Right atrium auricular region (tissue), 2 donors: Measurements from ENCODE around the gene LCA5. TPM values are rescaled to one million over a fixed set of nuclear protein-coding genes. Genes with fewer than 3 reads are reported as not detected.

Experiments
- DNase-seq: peaks from one replicate; pipeline ENCODE4 v3.0.0-alpha.2; 2019; ENCODE audit warnings: low spot score
- H3K27ac ChIP-seq, 2 donors: fragments of 200-600 bp; sonication (generic); 1 replicate in 1 of 2; 2 replicates in 1 of 2; pipeline ENCODE4 v1.5.1; 2016 to 2019
- H3K27me3 ChIP-seq, 2 donors: fragments of 200-600 bp; sonication (generic); one replicate each; pipeline versions ENCODE4 v1.5.1 to v1.6.0; 2017 to 2019
- H3K36me3 ChIP-seq: fragments of 200-600 bp; sonication (generic); one replicate; pipeline ENCODE4 v1.5.1; 2016
- H3K4me1 ChIP-seq, 2 donors: fragments of 200-600 bp; sonication (generic); one replicate each; pipeline versions ENCODE4 v1.5.1 to v1.6.0; 2017 to 2019
- H3K4me3 ChIP-seq, 2 donors: fragments of 200-600 bp; sonication (generic); 1 replicate in 1 of 2; 2 replicates in 1 of 2; pipeline ENCODE4 v1.5.1; 2017 to 2019; ENCODE audit warnings: mild to moderate bottlenecking in 1 of 2, moderate library complexity in 1 of 2
- H3K9me3 ChIP-seq, 2 donors: fragments of 200-600 bp; sonication (generic); one replicate each; pipeline ENCODE4 v1.5.1; 2019
- total RNA-seq, 2 donors: library from RNA; depleted of rRNA; stranded (reverse); fragments of >200 nt; gene quantifications; one replicate each; pipeline ENCODE4 v1.1.0, GENCODE V29; 2016
- TF ChIP-seq, protein P1 (sequence below), 2 donors: fragments of 200-600 bp; sonication (generic); IDR thresholded peaks; one replicate each; pipeline ENCODE4 v1.5.1; 2019; ENCODE audit warnings: antibody characterized with exemption in 2 of 2

Gene LCA5
- total RNA-seq, 2 donors from 2014 or later: 2.6 to 2.7 TPM

- TF ChIP-seq, protein P1, sequence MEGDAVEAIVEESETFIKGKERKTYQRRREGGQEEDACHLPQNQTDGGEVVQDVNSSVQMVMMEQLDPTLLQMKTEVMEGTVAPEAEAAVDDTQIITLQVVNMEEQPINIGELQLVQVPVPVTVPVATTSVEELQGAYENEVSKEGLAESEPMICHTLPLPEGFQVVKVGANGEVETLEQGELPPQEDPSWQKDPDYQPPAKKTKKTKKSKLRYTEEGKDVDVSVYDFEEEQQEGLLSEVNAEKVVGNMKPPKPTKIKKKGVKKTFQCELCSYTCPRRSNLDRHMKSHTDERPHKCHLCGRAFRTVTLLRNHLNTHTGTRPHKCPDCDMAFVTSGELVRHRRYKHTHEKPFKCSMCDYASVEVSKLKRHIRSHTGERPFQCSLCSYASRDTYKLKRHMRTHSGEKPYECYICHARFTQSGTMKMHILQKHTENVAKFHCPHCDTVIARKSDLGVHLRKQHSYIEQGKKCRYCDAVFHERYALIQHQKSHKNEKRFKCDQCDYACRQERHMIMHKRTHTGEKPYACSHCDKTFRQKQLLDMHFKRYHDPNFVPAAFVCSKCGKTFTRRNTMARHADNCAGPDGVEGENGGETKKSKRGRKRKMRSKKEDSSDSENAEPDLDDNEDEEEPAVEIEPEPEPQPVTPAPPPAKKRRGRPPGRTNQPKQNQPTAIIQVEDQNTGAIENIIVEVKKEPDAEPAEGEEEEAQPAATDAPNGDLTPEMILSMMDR (IDR thresholded peaks at IDR 0.05): no peak
Measured at GRCh38 chr6:79520534-79520933, 16.7 kb downstream of the LCA5 start.

DNA sequence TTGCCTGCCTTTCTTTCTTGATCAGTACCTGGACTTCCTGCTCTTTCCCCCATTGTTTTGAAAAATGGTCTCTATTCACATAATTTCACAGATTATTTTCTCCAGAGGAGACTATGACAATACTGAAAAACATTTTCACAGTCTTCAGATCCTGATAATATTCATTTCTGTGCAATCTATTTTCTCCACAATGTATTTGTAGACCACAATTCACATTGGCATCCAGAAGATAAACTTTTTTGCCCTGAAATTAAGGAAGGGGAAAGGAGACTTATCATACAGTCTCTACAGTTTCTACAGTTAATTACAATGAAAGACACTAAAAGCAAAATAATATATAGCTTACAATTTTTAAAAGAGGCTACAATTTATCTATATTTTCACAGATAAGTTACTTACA, 18.4 kb downstream of the LCA5 start:
- TF ChIP-seq, protein P1 (IDR thresholded peaks at IDR 0.05): no peak
- no peak overlapping the region for H3K4me3 ChIP-seq

More at GRCh38 chr6:79520534-79520933, 16.7 kb downstream of the LCA5 start:
- no peak for DNase-seq
- H3K4me3 ChIP-seq: no peak overlapping the region
- H3K9me3 ChIP-seq: no peaks in the 10 kb centered on the region
- no peaks in the 10 kb centered on the region for H3K27me3 ChIP-seq
- no peak overlapping the region for H3K27ac ChIP-seq
- H3K4me1 ChIP-seq: no peaks in the 10 kb centered on the region
- peaks cover 4% of the 10 kb centered on the region for H3K36me3 ChIP-seq

GRCh38 chr6:79515436-79515835, 21.8 kb downstream of the LCA5 start:
- TF ChIP-seq, protein P1 (IDR thresholded peaks at IDR 0.05): no peak
- H3K9me3 ChIP-seq: no peaks in the 10 kb centered on the region
- no peak for DNase-seq
- no peak overlapping the region for H3K27ac ChIP-seq
- H3K4me3 ChIP-seq: no peak overlapping the region
- H3K4me1 ChIP-seq: no peaks in the 10 kb centered on the region
- H3K36me3 ChIP-seq: peaks cover 8% of the 10 kb centered on the region
- H3K27me3 ChIP-seq: no peaks in the 10 kb centered on the region

More for the DNA sequence above, 18.4 kb downstream of the LCA5 start:
- no peaks in the 10 kb centered on the region for H3K27me3 ChIP-seq
- H3K27ac ChIP-seq: no peak overlapping the region
- H3K36me3 ChIP-seq: peaks cover 4% of the 10 kb centered on the region
- DNase-seq: no peak
- no peaks in the 10 kb centered on the region for H3K9me3 ChIP-seq
- no peaks in the 10 kb centered on the region for H3K4me1 ChIP-seq

- TF ChIP-seq, protein P1 (IDR thresholded peaks at IDR 0.05): no peak
- H3K27me3 ChIP-seq: no peaks in the 10 kb centered on the region
- H3K4me1 ChIP-seq: no peaks in the 10 kb centered on the region
- H3K4me3 ChIP-seq: no peak overlapping the region
- H3K36me3 ChIP-seq: peaks cover 8% of the 10 kb centered on the region
- H3K27ac ChIP-seq: no peak overlapping the region
- no peak for DNase-seq
- H3K9me3 ChIP-seq: no peaks in the 10 kb centered on the region
Measured at GRCh38 chr6:79513111-79513510, 24.1 kb downstream of the LCA5 start.

GRCh38 chr6:79512014-79512413, 25.2 kb downstream of the LCA5 start:
- TF ChIP-seq, protein P1 (IDR thresholded peaks at IDR 0.05): no peak
- Histone ChIP-seq H3K27me3 (no peaks in the 10 kb centered on the region), H3K36me3 (peaks cover 8% of the 10 kb centered on the region), H3K9me3 (no peaks in the 10 kb centered on the region), H3K4me1 (no peaks in the 10 kb centered on the region), H3K27ac (no peak overlapping the region), H3K4me3 (no peak overlapping the region)
- no peak for DNase-seq

DNA sequence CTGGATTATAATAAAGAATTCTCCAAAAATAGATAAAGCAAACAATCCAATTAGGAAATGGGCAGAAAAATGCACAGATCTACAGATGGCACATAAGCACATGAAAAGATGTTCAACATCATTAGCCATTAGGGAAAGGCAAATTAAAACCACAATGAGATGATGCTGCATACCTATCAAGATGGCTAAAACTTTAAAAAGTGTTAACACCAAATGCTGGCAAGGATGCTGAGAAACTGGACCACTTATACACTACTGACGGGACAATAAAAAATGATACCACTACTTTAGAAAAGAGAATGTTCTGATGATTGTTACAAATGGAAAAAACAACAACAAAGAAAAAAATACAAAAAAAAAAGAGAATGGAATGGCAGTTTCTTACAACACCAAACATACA, 26.5 kb downstream of the LCA5 start:
- DNase-seq: no peak
- Histone ChIP-seq H3K4me3 (no peak overlapping the region), H3K36me3 (peaks cover 4% of the 10 kb centered on the region), H3K27ac (no peak overlapping the region), H3K4me1 (no peaks in the 10 kb centered on the region), H3K9me3 (no peaks in the 10 kb centered on the region), H3K27me3 (no peaks in the 10 kb centered on the region)
- TF ChIP-seq, protein P1 (IDR thresholded peaks at IDR 0.05): no peak
